ENCODE measurements around the gene MAN1A1. TPM values are rescaled to one million over a fixed set of nuclear protein-coding genes. Genes with fewer than 3 reads are reported as not detected.
"Not testable (repeated sequence)": the region's sequence is repeated elsewhere in the genome, so short reads cannot be mapped to it uniquely, and the experiment has no call there.

The MAN1A1 gene
- total RNA-seq, 1 experiment from 2014 or later, result 19.0 TPM

GRCh38 chr6:119297049-119297448 is 52.5 kb downstream of the MAN1A1 start:
- Histone ChIP-seq H2AFZ (ENCODE audit: low read length) (no peak overlapping the region), H3K9me2 (replicated peaks; ENCODE audit: low read length) (no peaks in the 10 kb centered on the region), H3K4me1 (ENCODE audit: insufficient read depth, low read length) (no peaks in the 10 kb centered on the region), H3K4me3 (ENCODE audit: low read length) (no peak overlapping the region), H3K36me3 (ENCODE audit: low read depth, low read length) (no peaks in the 10 kb centered on the region), H3K4me2 (ENCODE audit: low read length) (no peak overlapping the region), H4K20me1 (ENCODE audit: low read length) (no peaks in the 10 kb centered on the region), H3K27ac (ENCODE audit: low read length) (no peak overlapping the region), H3K27me3 (ENCODE audit: low read length) (no peaks in the 10 kb centered on the region), H3K79me2 (ENCODE audit: low read length) (no peaks in the 10 kb centered on the region), H3K9me3 (ENCODE audit: low read length) (no peaks in the 10 kb centered on the region), H3K9ac (ENCODE audit: low read length) (no peak overlapping the region), H3F3A (ENCODE audit: low read length, unreplicated experiment) (no peaks in the 10 kb centered on the region)
- intact Hi-C loops (cut with micrococcal nuclease), result no loop called here
- ChIA-PET POLR2A (ENCODE audit: unreplicated experiment) (no interaction called here), CTCF (no interaction called here)
- ATAC-seq (no peak), DNase-seq (no peak)
- BruUV-seq (replicated peaks), result no TSS peak
- TF ChIP-seq EZH2phosphoT487 (IDR thresholded peaks at IDR 0.05; ENCODE audit: borderline replicate concordance, low read length), result no peak
- no peak for TF ChIP-seq CTCF (conservative IDR thresholded peaks at IDR 0.05; ENCODE audit: low read depth, low read length)
- TF ChIP-seq EZH2 (IDR thresholded peaks at IDR 0.05; ENCODE audit: low read length, unreplicated experiment), result no peak

GRCh38 chr6:119296036-119297035 is 53.2 kb downstream of the MAN1A1 start:
- CTCF ChIA-PET, result no interaction called here
- H3K27me3 ChIP-seq (ENCODE audit: low read length), result no peaks in the 10 kb centered on the region
- H3K4me2 ChIP-seq (ENCODE audit: low read length), result no peak overlapping the region
- no peak overlapping the region for H3K9ac ChIP-seq (ENCODE audit: low read length)
- intact Hi-C loops (cut with micrococcal nuclease), result no loop called here
- TF ChIP-seq CTCF (conservative IDR thresholded peaks at IDR 0.05; ENCODE audit: low read depth, low read length) (no peak), EZH2 (IDR thresholded peaks at IDR 0.05; ENCODE audit: low read length, unreplicated experiment) (no peak), EZH2phosphoT487 (IDR thresholded peaks at IDR 0.05; ENCODE audit: borderline replicate concordance, low read length) (no peak)
- H4K20me1 ChIP-seq (ENCODE audit: low read length), result no peaks in the 10 kb centered on the region
- no peaks in the 10 kb centered on the region for H3K4me1 ChIP-seq (ENCODE audit: insufficient read depth, low read length)
- no peaks in the 10 kb centered on the region for H3K36me3 ChIP-seq (ENCODE audit: low read depth, low read length)
- no peaks in the 10 kb centered on the region for H3K9me3 ChIP-seq (ENCODE audit: low read length)
- POLR2A ChIA-PET (ENCODE audit: unreplicated experiment), result no interaction called here
- no peak overlapping the region for H3K4me3 ChIP-seq (ENCODE audit: low read length)
- H3K79me2 ChIP-seq (ENCODE audit: low read length), result no peaks in the 10 kb centered on the region
- no peak overlapping the region for H3K27ac ChIP-seq (ENCODE audit: low read length)
- H2AFZ ChIP-seq (ENCODE audit: low read length), result no peak overlapping the region
- H3F3A ChIP-seq (ENCODE audit: low read length, unreplicated experiment), result no peaks in the 10 kb centered on the region
- ATAC-seq (no peak), DNase-seq (no peak)
- H3K9me2 ChIP-seq (replicated peaks; ENCODE audit: low read length), result no peaks in the 10 kb centered on the region
- no TSS peak for BruUV-seq (replicated peaks)

- Histone ChIP-seq H3K36me3 (ENCODE audit: low read depth, low read length) (no peaks in the 10 kb centered on the region), H3K4me2 (ENCODE audit: low read length) (no peak overlapping the region), H3K27me3 (ENCODE audit: low read length) (no peaks in the 10 kb centered on the region), H3K9me2 (replicated peaks; ENCODE audit: low read length) (no peaks in the 10 kb centered on the region), H3K9me3 (ENCODE audit: low read length) (no peaks in the 10 kb centered on the region), H3K27ac (ENCODE audit: low read length) (no peak overlapping the region), H3K4me3 (ENCODE audit: low read length) (no peak overlapping the region), H2AFZ (ENCODE audit: low read length) (no peak overlapping the region), H3K9ac (ENCODE audit: low read length) (no peak overlapping the region), H3F3A (ENCODE audit: low read length, unreplicated experiment) (no peaks in the 10 kb centered on the region), H4K20me1 (ENCODE audit: low read length) (no peaks in the 10 kb centered on the region), H3K4me1 (ENCODE audit: insufficient read depth, low read length) (no peaks in the 10 kb centered on the region), H3K79me2 (ENCODE audit: low read length) (no peaks in the 10 kb centered on the region)
- TF ChIP-seq EZH2 (IDR thresholded peaks at IDR 0.05; ENCODE audit: low read length, unreplicated experiment), result no peak
- no TSS peak for BruUV-seq (replicated peaks)
- DNase-seq (no peak), ATAC-seq (no peak)
- ChIA-PET POLR2A (ENCODE audit: unreplicated experiment) (no interaction called here), CTCF (no interaction called here)
- intact Hi-C loops (cut with micrococcal nuclease), result no loop called here
Measured at GRCh38 chr6:119294984-119295383, 54.6 kb downstream of the MAN1A1 start.

GRCh38 chr6:119291060-119291459 is 58.5 kb downstream of the MAN1A1 start:
- H3K4me1 ChIP-seq (ENCODE audit: insufficient read depth, low read length); intact Hi-C loops (cut with micrococcal nuclease); H3K9me3 ChIP-seq (ENCODE audit: low read length); H3K9me2 ChIP-seq (replicated peaks; ENCODE audit: low read length); H3K79me2 ChIP-seq (ENCODE audit: low read length); H3K27ac ChIP-seq (ENCODE audit: low read length); BruUV-seq (replicated peaks); H3K36me3 ChIP-seq (ENCODE audit: low read depth, low read length); ATAC-seq; H3K27me3 ChIP-seq (ENCODE audit: low read length); H2AFZ ChIP-seq (ENCODE audit: low read length); H3K9ac ChIP-seq (ENCODE audit: low read length); POLR2A ChIA-PET (ENCODE audit: unreplicated experiment); DNase-seq; H3K4me3 ChIP-seq (ENCODE audit: low read length); H4K20me1 ChIP-seq (ENCODE audit: low read length); H3F3A ChIP-seq (ENCODE audit: low read length, unreplicated experiment); CTCF ChIA-PET; H3K4me2 ChIP-seq (ENCODE audit: low read length): not testable (repeated sequence)

All from PC-3 (cell line).